NCI-H345 (cell line): ENCODE results near the gene DHRS2.
A peak's percentile ranks its signal among the peaks of the same experiment; 100 is the strongest.

Experiments used
- DNase-seq: peaks from one replicate; lab custom pipeline; 2025; lab: John Stamatoyannopoulos, UW

DHRS2 gene

DNA sequence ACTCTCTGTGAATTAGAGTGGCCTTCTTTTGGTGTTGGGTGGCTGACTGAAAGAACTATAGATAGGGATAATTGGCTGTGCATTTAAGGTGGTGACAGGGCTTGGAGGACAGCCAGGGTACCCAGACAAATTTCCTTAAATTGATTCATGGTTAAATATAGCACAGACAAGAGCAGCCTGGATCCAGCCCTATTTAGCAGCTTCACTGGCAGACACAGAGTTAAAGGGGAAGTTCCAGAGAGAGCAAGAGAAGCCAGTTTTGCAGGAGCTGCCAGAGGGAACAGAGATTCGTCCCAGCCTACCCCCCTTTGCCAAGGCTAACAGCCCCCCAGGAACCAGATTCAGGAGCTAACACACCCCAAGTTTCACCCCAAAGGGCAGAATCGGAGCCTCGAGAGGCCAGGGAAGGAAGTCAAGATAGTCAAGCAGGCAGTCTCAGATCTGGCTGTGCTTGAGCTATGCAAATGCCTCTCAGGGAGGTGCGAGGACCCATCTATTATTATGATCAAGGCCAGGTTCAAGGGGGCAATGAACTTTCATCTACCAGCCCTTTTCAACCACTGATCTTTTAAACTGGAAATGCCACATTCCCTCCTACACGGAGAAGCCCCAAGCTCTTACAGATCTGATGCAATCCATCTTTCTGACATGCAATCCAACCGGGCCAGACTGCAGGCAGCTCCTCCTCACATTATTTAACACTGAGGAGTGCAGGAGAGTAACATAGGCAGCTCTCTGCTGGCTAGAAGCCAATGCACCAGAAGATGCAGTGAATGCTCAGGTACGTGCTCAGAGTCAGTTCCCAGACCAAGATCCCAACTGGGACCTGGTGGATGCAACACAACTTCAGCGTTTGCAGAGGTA is 58.2 kb downstream of the DHRS2 start:
- DNase-seq, result peak; percentile 35
